Endometrium (tissue), 2 donors: Measurements from ENCODE around the gene HBE1.

Experiments
- FAIRE-seq: peaks from 2 replicates; lab custom pipeline; 2012; peaks lifted over from hg19 to GRCh38; lab: Jason Lieb, UNC
- donor health status: control.
- donor health status: control.

The HBE1 gene

DNA sequence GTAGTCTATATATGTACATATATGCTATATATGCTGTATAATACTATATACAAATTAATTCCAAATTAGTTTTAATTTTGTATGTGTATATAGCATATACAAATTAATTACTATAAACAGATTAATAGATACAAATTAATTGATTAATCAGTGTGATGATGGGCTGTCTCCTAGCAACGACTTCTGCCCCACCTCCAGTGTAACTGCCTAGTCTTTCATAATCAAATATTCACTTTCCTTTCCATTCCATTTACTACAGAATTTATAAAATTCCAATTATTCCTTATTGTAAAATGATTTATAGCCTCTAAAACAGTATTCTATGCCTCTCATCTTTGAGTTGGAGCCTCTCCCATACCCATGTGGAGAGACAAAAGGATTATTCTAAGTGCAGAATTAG is 36.4 kb downstream of the HBE1 start:
- FAIRE-seq: no peak

DNA sequence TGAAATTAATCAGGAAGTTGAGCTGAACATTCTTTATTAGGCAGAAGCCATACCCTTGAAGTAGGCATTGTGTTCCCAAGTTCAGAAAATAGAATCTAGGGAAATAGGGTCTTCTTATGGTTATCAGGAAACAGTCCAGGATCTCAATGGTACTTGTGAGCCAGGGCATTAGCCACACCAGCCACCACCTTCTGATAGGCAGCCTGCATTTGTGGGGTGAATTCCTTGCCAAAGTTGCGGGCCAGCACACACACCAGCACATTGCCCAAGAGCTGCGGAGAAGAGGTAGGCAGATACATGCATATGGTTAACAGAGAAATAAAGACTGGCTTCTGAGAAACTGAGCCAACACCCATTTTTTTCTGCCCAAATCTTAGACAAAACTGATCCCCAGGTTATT is 36.9 kb downstream of the HBE1 start:
- no peak for FAIRE-seq

DNA sequence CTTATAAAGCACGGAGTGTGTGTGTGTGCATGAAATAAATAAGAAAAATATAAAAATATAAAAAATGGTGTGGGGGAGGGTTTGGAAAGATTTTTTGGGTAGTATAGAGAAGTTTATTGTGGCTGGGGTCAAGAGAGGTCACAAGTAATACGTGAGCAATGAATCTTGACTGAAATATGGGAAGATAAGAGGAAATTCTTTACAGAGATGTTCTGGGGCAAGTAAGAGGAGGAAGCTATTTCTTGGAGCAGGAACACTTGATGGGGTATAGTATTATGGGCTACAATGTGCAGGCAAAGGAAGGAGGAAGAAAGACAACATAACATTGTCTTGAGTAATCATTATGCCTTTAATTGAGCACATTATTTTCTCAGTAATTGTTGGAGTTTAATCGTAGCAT is 37.6 kb downstream of the HBE1 start:
- no peak for FAIRE-seq

DNA sequence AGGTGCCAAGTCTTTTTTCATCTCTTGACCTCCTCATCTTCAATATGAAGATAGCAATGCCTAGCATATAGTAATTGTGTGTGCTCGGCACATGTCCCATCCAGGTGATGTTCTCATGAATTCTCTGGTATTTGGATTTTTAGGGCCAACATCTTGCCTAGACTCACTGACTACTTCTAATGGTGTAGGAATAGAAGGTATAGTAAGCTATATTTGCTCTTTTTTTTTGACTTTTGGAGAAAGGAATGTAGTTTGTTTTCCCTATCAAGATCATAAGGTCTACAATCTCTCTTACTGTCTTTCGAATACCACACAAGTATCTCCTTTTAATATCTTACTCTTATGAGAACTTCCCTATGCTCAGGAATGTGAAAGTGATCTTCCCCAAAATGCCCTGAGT is 38.6 kb downstream of the HBE1 start:
- FAIRE-seq: no peak

DNA sequence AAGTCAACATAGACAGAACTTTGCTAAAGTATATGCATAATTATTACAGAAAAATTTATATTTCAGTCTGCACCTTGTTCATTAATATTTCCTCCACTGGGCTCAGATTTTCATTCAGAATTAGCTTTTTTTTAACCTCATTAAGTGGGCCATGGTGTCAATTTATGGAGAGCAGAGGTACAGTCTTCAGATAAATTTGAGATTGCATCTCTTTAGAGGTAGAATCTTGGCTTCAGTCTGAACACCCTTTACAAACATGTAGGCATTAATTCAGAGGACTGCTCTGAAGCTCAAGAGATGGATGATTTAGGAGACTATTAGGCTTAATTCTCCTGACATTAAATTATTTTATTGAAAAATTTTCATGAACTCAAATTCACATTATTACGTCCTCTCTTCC is 39.5 kb downstream of the HBE1 start:
- no peak for FAIRE-seq

DNA sequence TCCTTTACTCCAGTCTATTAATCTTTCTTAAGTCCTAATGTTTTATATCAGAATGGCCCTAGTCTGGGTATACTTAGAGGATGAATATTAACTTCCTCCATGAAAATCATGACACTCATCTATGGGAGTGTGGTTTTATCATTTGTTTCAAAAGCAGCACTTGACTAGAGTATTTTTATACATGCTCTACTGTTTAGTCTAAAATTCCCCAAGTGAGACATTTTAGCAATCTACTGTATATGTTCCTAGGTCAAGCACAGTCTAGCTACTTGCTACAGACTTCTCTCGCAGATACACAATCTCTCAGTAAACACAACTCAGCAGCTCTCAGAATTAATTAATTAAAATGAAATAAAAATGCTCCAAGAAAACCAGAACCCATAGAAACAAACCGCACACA is 39.9 kb downstream of the HBE1 start:
- no peak for FAIRE-seq

DNA sequence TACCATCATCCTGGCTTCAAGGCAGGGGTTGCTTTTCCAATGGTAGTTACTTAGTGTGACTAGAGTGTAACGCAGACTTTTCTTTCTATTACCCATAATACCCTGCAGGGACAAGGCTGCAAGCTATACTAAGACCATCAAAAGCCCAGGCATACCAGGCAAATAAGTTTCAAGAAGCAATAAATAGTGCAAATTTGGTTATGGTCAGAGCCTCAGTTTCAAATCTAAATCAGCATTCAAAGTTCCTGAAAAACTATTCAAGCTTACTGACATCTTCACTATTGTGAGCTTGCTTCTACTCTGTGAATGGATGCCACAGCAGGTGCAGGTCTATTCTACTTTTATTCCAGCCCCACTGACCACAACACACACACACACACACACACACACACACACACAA is 40.4 kb downstream of the HBE1 start:
- no peak for FAIRE-seq

DNA sequence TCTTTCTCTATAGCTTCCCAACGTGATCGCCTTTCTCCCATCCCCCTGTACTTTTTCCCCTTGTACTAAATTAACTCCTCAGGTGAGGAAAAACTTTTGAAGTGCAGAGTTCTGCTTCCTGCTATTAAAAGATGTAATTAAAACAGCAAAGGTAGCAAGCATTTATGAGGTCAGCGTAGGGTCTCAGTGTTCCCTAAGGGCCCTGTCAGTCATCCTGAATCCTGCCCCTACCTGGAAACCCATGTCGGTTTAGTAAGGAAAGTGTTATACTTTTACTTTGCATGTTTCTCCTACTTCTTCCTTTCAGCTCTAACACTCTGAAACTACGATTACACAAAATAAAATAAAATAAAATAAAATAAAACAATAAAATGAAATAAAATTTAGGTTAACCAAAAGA is 41.6 kb downstream of the HBE1 start:
- FAIRE-seq: no peak

DNA sequence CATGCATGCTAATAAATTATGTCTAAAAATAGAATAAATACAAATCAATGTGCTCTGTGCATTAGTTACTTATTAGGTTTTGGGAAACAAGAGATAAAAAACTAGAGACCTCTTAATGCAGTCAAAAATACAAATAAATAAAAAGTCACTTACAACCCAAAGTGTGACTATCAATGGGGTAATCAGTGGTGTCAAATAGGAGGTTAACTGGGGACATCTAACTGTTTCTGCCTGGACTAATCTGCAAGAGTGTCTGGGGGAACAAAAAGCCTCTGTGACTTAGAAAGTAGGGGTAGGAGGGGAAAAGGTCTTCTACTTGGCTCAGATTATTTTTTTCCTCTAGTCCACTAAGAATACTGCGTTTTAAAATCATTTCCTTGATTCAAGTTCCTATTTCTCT is 42.1 kb downstream of the HBE1 start:
- no peak for FAIRE-seq

DNA sequence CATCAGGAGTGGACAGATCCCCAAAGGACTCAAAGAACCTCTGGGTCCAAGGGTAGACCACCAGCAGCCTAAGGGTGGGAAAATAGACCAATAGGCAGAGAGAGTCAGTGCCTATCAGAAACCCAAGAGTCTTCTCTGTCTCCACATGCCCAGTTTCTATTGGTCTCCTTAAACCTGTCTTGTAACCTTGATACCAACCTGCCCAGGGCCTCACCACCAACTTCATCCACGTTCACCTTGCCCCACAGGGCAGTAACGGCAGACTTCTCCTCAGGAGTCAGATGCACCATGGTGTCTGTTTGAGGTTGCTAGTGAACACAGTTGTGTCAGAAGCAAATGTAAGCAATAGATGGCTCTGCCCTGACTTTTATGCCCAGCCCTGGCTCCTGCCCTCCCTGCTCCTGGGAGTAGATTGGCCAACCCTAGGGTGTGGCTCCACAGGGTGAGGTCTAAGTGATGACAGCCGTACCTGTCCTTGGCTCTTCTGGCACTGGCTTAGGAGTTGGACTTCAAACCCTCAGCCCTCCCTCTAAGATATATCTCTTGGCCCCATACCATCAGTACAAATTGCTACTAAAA is 42.9 kb downstream of the HBE1 start, which contains the start of gene HBB:
Gene HBB, minus strand, starts transcription at position 340 of the 579 bp plus-strand sequence. Its CDS starts 50 bp downstream, at position 290.
- FAIRE-seq: no peak

DNA sequence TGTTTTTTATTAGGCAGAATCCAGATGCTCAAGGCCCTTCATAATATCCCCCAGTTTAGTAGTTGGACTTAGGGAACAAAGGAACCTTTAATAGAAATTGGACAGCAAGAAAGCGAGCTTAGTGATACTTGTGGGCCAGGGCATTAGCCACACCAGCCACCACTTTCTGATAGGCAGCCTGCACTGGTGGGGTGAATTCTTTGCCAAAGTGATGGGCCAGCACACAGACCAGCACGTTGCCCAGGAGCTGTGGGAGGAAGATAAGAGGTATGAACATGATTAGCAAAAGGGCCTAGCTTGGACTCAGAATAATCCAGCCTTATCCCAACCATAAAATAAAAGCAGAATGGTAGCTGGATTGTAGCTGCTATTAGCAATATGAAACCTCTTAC is 44.3 kb downstream of the HBE1 start:
- FAIRE-seq: no peak

DNA sequence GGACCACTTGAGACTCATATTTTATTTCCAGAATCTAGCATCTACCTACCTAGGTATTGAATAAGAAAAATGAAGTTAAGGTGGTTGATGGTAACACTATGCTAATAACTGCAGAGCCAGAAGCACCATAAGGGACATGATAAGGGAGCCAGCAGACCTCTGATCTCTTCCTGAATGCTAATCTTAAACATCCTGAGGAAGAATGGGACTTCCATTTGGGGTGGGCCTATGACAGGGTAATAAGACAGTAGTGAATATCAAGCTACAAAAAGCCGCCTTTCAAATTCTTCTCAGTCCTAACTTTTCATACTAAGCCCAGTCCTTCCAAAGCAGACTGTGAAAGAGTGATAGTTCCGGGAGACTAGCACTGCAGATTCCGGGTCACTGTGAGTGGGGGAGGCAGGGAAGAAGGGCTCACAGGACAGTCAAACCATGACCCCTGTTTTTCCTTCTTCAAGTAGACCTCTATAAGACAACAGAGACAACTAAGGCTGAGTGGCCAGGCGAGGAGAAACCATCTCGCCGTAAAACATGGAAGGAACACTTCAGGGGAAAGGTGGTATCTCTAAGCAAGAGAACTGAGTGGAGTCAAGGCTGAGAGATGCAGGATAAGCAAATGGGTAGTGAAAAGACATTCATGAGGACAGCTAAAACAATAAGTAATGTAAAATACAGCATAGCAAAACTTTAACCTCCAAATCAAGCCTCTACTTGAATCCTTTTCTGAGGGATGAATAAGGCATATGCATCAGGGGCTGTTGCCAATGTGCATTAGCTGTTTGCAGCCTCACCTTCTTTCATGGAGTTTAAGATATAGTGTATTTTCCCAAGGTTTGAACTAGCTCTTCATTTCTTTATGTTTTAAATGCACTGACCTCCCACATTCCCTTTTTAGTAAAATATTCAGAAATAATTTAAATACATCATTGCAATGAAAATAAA is 44.9 kb downstream of the HBE1 start:
- no peak for FAIRE-seq

DNA sequence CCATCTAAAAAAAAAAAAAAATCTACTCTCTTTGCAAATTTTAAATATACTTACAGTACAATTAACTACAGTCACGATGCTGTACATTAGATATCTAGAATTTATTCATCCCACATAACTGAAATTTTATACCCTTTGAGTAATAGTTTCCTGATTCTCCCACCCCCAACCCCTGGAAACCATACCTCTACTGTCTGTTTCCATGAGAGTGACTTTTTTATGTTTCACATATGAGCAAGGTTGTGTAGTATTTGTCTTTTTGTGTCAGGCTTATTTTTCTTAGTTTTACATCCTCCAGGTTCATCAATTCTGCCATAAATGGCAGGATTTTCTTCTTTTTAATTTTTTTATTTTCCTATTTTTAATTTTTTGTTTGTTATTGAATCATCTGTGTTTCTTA is 46.1 kb downstream of the HBE1 start:
- FAIRE-seq: no peak

DNA sequence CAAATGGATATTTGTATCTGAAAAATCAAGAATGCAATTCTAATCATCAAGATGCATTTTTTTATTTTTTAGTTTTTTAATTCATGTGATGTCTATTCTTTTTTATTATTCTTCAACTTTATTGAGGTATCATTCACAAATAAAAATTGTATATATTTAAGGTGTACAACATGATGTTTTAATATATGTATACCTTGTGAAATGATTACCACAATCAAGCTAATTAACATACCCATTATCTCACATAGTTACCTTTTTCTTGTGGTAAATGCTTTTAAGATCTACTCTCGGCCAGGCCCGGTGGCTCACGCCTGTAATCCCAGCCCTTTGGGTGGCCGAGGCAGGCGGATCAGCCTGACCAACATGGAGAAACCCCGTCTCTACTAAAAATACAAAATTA is 46.6 kb downstream of the HBE1 start:
- no peak for FAIRE-seq
